M059J (cell line): Measurements from ENCODE around the gene CCM2L. TPM values are rescaled to one million over a fixed set of nuclear protein-coding genes. Genes with fewer than 3 reads are reported as not detected.

Experiments
- DNase-seq: peaks from one replicate; pipeline ENCODE4 v3.0.0-alpha.2; 2012; ENCODE audit warnings: low read depth
- total RNA-seq: library from RNA; depleted of rRNA; stranded (reverse); fragments of >200 nt; shearing (Covaris generic); gene quantifications from 2 replicates; pipeline ENCODE4 v1.2.3, GENCODE V29; 2014

The CCM2L gene
- total RNA-seq, 1 experiment from 2014 or later: not detected

DNA sequence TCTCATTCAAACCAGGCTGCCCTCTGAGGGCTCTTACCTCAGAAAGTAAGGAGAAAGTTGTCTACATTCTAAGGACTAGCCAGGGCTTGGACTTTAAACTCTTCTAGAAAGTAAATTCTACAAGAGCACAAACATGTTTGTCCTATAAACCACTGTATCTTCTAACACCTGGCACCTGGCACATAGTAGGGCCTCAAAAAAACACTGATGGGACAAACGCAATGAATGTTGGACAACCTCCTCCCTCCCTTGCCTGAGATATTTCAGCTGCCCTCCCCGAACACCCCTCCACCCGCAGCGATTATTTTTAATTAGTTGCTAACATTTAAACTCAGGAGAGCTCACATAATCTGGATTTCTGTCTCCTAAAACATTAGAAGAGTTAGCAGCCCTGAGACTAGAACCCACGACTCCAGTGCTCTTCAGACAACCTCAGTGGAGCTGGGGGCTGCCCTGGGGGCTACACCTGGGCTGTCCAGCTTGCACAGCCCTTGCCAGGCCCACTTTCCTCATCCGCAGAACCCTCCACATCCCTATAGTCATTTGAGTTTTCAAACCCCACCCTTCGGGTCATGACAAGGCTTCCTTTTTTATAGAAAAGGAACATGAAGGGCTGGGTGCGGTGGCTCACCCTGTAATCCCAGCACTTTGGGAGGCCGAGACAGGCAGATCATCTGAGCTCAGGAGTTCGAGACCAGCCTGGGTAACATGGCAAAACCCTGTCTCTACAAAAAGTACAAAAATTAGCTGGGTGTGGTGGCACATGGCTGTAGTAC lies 46.7 kb downstream of the CCM2L start:
- no peak for DNase-seq

DNA sequence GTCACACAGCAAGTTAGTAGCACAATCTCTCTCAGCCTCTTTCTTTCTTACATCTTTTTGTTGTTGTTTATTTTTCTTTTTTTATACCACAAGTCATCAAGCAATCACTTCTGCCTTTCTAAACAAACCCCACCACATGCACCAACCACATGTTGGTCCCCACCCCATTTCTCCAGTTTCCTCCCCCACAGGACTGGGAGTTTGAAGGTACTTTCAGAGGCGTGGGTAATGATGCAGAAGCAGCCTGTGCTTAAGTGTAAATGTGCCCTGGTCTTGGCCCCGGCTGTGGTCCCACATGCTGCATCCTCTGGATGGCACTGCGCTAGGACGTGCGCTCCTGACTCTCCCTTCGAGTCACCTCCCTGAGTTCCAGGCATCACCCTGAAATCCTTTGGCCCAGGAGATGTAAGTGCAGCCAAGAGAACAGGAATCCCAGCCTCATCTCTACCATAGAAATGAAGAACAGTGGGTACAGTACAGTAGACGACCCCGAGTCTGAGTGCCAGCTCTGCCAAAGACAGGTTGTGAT lies 47.5 kb downstream of the CCM2L start:
- DNase-seq: no peak

DNA sequence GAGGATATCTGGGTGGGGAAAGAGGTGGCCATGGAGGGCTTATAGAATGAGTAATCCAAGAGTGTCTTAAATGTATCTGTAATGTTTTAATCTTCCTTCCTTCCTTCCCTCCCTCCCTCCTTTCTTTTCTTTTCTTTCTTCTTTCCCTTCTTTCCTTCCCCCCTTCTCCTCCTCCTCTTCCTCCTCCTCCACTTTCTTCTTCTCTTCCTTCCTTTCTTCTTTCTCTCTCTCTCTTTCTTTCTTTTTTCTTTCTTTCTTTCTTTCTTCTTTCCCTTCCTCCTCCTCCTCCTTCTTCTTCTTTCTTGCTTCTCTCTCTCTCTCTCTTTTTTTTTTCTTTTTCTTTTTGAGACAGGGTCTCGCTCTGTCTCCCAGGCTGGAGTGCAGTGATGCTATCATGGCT lies 49.0 kb downstream of the CCM2L start:
- no peak for DNase-seq

DNA sequence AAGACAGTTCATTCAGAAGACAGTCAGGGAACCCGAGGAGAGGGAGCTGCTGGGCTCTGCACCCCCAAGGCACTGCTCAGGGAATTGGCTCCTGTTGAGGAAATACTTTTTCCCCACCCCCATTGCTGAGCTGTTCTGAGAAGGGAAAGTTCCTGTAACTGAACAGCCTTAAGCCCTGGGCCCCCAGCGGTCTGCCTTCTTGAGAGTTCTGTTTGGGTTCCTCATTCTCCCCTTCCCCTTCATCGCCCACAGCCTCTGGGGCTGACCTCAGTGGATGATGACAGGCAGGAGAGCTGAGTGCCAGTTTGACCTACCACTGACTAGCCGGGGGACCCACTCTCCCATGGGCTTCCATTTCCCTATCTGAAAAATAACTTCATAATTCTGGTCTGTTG lies 52.5 kb downstream of the CCM2L start:
- no peak for DNase-seq

DNA sequence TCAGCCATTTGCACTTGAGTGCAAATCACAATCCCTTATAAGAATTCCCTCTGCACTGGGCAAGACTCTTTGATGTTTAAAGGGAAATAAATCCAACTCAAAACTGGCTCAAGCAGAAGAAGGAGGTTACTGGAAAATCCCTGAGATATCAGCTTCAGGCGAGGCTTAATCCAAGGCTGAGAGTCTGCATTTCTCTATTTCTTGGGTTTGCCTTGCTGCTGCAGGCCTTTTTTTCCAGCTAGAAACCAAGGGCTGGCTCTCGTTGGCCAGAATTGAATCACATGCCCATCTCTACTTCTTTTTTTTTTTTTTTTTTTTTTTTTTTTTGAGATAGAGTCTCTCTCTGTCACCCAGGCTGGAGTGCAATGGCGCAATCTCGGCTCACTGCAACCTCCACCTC lies 53.5 kb downstream of the CCM2L start:
- DNase-seq: no peak

DNA sequence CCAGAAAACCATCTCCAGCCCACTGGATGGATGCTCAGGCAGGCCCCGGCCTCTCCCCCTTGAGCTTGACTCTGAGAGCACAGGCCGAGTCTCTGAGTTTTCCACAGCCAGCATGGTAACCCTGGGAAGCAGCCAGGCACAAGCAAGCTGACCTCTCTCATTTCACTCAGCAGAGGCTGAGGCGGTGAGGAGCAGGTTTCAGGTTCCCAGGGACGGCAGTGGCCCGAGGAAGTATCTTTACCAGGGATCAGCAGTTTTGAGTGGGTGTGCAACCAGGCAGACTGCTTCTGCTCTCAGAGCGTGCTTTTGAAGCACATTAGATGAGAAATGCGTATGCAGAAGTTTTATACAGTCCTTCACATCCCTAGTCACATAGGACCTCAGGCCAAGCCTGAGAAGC lies 54.4 kb downstream of the CCM2L start:
- DNase-seq: no peak

DNA sequence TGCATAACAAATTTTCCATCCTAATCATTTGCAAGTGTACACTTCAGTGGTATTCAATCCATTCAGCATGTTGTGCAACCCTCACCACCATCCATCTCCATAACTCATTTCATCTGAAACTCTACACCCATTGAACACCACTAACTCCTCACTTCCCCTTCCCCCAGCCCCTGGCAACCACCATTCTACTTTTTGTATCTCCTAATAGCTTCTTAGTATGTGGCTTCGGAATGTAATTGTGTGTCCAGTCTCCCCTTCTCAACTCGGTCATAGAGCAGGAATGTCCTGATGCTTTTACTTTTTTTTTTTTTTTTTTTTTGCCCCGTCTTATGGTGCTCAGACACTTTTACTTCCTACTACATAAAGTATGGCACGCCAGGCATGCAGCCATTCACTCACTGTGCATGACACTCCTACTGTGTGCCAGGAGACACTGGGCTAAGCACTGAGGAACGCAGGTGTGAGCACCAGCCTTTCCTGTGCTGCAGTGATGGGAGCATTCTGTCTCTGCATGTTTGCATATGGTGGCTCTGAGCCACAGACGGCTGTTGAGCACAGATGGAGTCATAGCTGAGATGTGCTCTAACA lies 57.1 kb downstream of the CCM2L start:
- peak; percentile 89 for DNase-seq

DNA sequence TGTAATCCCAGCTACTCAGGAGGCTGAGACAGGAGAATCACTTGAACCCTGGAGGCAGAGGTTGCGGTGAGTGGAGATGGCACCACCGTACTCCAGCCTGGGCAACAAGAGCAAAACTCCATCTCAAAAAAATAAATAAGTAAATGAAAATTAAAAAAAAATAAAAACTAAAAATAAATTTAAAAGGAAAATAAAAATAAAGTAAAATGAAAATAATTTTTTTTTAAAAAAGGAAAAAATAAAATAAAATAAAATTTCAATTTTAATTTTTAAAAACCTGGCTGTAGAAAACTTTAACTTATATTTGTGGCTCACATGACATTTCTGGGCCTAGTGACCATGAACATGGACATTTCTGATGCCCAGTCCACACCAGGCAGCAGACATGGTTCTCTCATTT lies 57.9 kb downstream of the CCM2L start:
- DNase-seq: no peak

DNA sequence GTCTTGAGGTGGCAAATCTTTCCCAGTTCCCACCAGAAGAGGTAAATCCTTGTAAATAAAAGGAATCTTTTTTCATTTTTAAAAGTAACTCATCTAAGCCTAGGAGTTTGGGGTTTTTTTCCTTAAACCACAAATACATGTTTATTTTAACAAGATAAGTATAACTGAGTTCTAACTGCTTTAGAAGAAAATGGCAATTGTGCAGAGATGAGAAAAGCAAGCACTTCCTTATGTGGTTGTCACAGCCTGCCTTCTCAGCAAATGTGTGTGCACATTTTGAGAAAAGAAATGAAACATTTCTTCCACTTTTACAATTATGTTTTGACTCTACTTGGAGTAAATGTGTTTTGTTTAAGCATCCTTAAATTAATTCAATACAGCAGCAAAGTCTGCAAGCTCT lies 59.5 kb downstream of the CCM2L start:
- peak; percentile 36 for DNase-seq

DNA sequence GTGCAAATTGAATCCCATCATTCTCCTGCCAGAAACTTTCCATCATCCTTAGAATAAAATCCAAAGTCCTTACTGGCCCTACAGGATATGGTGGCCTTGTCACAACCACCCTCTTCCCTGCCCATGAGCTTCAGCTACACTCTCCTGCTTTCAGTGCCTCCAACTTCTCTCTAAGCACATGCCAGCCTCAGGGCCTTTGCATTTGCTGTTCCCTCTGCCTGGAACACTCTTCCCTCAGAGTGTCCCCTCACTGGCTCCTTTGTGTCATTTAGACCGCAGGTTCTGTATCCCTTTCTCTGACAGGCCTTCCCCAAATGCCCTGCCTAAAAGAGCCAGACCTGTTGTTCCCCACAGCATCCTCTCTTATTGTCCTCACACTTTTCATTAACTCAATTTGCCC lies 60.0 kb downstream of the CCM2L start:
- DNase-seq: no peak

DNA sequence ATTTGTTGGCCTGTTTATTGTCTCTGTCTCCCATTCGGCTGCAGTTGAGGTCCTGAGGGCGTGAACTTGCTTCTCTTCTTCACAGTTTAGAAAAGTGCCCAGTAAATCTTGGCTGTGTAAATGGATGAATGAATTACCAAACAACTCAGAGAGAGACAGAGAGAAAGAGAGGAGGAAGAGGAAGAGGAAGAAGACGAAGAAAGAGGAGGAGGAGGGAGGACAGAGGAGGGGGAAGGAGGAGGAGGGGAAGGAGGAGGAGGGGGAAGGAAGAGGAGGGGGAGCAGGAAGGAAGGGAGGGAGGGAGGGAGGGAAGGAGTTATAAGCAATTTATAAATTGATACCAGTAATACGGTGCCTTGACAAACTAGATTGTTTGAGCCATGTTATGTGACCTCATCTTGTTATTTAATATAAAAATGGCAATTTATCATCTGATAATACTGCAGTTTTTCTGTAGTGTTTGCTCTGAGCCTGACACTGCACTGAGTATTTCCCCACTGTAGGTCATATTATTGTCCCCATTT lies 60.5 kb downstream of the CCM2L start:
- no peak for DNase-seq

DNA sequence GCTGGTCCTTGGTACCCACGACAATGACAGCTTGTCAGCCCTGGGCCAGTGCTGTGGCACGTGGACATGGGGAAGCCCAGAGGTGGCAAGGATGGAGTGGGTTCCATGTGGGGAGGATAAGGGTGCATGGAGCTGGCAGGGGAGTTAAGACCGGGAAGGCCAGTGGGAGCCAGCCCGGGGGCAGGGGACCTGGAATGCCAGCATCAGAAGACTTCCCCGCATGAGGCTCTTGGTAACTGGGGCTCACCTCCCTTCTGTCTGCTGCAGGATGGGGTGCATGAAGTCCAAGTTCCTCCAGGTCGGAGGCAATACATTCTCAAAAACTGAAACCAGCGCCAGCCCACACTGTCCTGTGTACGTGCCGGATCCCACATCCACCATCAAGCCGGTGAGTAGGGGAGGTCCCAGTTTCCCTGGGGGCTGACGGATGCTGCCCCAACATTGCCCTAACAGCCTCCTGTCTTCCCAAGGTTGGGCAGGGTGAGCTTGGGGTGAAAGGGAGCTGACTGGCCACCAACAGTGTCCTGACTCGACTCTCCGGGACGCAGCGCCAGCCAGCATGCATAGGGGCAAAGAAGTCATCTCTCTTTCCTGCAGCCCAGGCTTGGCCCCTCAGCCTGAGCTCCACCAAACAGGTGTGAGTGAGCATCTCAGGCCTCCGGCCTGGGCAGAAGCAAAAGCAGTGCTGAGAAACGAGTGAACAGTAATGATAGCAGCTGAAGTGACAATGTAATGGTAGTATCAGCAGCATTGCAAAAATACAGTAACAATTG lies 61.3 kb downstream of the CCM2L start:
- DNase-seq: no peak

DNA sequence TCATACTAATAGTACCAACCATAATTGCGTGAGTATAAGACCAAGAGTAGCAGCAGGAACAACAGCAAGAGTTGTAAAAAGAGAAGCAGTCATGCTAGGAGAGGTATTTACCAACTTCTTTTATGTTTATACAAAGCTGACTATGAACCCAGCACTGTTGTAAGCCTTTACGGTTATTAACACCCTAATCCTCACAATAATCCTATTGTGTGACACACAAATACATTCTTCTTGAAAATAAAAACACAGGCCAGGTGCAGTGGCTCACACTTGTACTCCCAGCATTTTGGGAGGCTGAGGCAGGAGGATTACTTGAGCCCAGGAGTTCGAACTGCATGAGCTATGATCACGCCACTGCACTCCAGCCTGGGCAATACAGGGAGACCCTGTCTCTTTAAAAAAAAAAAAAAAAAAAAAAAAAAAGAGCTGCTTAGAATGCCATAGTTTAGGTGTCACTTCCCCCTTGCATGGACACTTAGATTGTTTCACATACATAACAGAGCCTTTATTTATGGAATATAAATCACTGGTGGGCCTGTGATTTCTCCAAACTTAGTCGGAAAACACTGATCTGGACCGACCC lies 62.0 kb downstream of the CCM2L start:
- DNase-seq: no peak

DNA sequence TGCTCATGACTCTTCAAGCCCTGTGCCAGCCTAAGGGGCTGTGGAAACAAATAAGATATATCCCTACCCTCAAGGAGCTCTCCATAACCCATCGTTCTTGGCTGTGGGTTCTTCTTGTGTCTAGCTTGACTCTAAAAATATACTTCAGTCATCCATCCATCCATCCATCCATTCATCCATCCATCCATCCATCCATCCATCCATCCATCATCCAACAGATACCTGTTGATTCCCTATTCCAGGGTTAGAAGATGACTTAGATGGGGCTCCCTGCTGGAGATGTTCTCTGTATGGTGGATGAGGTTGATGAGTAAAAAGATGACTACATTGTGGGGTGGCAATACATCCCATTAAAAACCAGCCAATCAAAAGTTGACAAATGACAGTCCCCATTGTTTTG lies 65.3 kb downstream of the CCM2L start:
- DNase-seq: no peak

DNA sequence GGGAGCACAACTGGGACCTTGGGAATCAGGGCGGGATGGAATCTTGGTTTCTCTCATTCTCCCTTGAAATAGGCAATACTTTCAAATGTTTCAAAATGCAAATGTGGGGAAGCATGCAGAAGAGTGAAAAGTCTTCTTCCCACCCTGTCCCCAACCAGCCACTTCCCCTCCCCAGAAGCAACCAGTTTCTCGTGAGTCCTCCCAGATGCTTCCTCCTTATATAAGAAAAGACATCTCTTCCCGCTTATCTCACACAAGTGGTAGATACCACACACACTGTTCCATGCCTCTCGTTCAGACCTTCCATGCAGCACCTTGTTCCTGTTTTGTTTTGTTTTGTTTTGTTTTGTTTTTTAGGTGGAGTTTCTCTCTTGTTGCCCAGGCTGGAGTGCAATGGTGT lies 67.0 kb downstream of the CCM2L start:
- no peak for DNase-seq

DNA sequence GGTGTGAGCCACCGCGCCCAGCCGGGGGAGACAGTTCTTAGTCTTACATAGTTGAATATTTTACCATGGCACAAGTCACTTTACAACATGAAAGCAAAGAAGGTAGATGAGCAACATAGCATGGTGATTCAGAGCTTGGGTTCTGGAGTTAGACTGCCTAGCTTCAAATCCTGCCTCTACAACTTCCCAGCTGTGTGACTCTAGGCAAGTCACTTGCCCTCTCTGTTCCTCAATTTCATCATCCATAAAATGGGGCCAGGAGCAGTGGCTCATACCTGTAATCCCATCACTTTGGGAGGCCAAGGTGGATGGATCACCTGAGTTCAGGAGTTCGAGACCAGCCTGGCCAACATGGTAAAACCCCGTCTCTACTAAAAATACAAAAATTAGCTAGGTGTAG lies 68.1 kb downstream of the CCM2L start:
- DNase-seq: no peak

DNA sequence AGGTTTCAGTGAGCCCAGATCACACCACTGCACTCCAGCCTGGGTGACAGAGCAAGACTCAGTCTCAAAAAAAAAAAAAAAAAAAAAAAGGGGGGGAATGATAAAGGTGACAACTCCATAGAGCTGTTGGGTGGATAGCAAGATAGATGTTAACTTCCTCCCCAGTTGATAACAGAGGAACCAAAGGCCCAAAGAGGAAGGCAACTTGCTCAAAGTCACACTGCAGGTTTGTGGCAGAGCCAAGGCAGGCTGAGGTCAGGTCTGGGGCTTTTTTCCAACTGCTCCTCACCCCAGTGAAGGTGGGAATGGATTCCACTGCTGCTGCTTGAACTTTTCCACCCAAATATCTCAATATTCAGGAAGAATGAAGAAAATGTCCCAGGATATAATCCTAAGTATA lies 68.6 kb downstream of the CCM2L start:
- DNase-seq: no peak

DNA sequence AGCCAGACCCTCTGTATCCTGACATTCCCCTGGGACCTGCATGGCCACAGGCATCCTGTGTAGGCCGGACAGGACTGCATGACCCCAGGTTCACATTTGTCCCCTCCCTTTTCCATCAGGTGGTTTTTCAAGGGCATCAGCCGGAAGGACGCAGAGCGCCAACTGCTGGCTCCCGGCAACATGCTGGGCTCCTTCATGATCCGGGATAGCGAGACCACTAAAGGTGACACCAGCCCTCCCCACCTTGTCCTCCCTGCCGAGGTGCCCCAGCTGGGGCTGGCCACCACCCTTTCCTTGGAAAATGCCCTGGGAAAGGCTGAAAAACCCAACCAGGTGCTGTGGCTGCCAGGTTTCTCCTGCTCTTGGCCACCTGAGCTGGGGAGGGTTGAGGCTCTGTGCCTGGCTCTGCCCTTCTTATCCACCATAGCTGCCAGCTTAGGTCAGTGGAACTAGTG lies 69.4 kb downstream of the CCM2L start:
- DNase-seq: no peak

DNA sequence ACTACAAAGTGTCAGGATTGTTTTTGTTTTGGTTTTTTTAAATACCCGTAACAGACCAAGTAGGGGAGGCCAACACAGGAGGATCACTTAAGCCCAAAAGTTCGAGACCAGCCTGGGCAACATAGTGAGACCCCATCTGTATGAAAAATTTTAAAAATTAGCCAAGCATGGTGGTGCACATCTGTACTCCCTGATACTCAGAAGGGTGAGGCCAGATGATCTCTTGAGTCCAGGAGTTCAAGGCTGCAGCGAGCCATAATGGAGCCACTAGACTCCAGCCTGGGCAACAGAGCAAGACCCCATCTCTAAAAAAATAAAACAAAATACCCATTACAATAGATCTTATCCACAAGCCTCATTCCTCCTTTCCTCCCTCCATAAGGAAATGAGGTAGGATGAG lies 70.5 kb downstream of the CCM2L start:
- no peak for DNase-seq
